Cardiac muscle cell (in vitro differentiated cells and primary cell): ENCODE results near the gene SLC23A2. TPM values are rescaled to one million over a fixed set of nuclear protein-coding genes. Genes with fewer than 3 reads are reported as not detected.

Source experiments
- DNase-seq, 2 donors: peaks; one replicate each; pipeline versions ENCODE4 v3.0.0 to v3.0.0-alpha.2; 2010 to 2017; ENCODE audit warnings: low read depth in 1 of 2, low spot score in 1 of 2
- H3K27ac ChIP-seq: fragments of 200-600 bp; sonication (generic); 2 replicates; pipeline ENCODE4 v1.5.1; 2016
- H3K27me3 ChIP-seq: fragments of 200-600 bp; sonication (generic); 2 replicates; pipeline ENCODE4 v1.6.0; 2016; ENCODE audit warnings: control low read depth
- H3K36me3 ChIP-seq: fragments of 200-600 bp; sonication (generic); 2 replicates; pipeline ENCODE4 v1.5.1; 2016; ENCODE audit warnings: control low read depth
- H3K4me1 ChIP-seq: fragments of 200-600 bp; sonication (generic); 2 replicates; pipeline ENCODE4 v1.8.1; 2017; ENCODE audit warnings: low read depth, mild to moderate bottlenecking, mixed run types
- H3K4me3 ChIP-seq: fragments of 200-600 bp; sonication (generic); 2 replicates; pipeline ENCODE4 v1.5.1; 2016; ENCODE audit warnings: mild to moderate bottlenecking
- H3K9me3 ChIP-seq: fragments of 200-600 bp; sonication (generic); 2 replicates; pipeline ENCODE4 v1.5.1; 2017; ENCODE audit warnings: low read depth, mild to moderate bottlenecking, control low read depth
- polyA plus RNA-seq: library from polyadenylated mRNA; unstranded; fragments of >200 nt; fragmentation: Nextera tagmentation; extraction: Ambion mirVana; gene quantifications from 2 replicates; pipeline ENCODE4 v1.2.1, GENCODE V29; 2016
- total RNA-seq: library from RNA; depleted of rRNA; stranded (reverse); fragments of >200 nt; gene quantifications from 2 replicates; pipeline ENCODE4 v1.2.3, GENCODE V29; 2016
- TF ChIP-seq, protein P1 (sequence below): IDR thresholded peaks from 2 replicates; pipeline ENCODE4 v1.5.1; 2012; ENCODE audit warnings: low read depth, mild to moderate bottlenecking, low read length

The SLC23A2 gene
- total and polyA plus RNA-seq, 2 experiments from 2014 or later: 5.9 to 10.6 TPM

DNA sequence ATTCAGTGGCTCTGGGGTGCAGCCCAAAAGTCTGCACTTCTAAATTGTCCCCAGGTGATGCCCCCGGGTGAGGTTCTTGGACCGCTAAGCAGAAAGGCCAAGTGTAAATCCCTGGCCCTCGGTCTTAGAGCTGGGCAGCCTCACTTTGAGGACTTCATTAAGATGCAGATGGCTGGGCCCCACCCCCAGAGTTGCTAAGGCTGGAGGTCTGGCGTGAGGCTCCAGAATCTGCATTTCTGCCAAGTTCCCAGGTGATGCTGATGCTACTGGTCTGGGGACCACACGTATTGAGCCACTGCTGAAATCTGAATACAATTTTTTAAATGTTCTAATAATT is 735 bp upstream of the SLC23A2 start:
- Histone ChIP-seq H3K4me3 (peak overlapping the region; percentile 44), H3K4me1 (no peaks in the 10 kb centered on the region), H3K27me3 (peaks cover 11% of the 10 kb centered on the region), H3K9me3 (no peaks in the 10 kb centered on the region), H3K36me3 (no peaks in the 10 kb centered on the region), H3K27ac (no peak overlapping the region)
- TF ChIP-seq, protein P1, sequence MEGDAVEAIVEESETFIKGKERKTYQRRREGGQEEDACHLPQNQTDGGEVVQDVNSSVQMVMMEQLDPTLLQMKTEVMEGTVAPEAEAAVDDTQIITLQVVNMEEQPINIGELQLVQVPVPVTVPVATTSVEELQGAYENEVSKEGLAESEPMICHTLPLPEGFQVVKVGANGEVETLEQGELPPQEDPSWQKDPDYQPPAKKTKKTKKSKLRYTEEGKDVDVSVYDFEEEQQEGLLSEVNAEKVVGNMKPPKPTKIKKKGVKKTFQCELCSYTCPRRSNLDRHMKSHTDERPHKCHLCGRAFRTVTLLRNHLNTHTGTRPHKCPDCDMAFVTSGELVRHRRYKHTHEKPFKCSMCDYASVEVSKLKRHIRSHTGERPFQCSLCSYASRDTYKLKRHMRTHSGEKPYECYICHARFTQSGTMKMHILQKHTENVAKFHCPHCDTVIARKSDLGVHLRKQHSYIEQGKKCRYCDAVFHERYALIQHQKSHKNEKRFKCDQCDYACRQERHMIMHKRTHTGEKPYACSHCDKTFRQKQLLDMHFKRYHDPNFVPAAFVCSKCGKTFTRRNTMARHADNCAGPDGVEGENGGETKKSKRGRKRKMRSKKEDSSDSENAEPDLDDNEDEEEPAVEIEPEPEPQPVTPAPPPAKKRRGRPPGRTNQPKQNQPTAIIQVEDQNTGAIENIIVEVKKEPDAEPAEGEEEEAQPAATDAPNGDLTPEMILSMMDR: no peak
- peak in 1 of 2 donors; percentile 6 for DNase-seq

DNA sequence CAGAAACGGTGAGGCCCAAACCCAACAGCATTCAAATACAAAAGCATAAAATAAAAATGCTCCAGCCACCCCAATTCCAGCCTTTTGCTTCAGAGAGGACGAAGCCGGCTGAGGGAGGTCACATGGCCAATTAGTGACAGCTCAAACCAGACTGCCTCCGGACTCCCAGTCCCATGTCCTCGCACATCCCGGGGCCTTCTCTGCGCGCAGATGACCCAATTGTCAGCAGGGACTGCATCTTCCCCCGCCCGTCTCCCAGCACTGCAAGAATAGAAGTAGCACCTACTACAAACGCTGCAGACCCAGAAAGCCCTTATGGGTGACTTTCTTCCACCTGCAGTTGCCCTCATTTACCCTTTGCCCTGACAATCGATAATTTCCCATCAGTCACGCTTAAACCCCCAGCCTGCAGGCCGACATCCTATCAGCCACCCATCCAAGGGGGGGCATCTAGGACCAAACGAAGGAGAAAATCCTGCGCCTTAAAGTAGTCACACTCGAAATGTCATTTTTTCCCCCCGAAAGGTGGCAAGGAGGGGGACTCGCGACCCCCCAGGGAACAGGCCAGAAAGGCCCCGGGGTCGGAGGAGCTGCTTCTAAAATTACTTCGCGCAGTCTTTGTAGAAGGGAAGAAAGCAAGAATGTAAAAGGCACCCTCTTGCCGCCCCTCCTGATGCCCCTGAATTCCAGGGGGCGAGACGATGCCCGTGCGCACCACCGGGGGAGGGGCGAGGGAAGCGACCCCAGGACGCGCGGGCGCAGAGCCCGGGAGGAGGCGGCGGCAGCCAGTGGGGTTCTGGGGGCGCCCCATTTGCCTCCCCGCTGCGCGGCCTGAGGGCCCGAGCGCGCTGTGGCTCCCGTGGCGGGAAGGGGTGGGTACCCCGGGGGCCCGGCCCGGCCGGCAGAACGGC is 792 bp downstream of the SLC23A2 start:
- TF ChIP-seq, protein P1: no peak
- peak in 1 of 2 donors; percentile 27 for DNase-seq
- H3K36me3 ChIP-seq: no peaks in the 10 kb centered on the region
- H3K4me3 ChIP-seq: peak overlapping the region; percentile 87
- no peak overlapping the region for H3K27ac ChIP-seq
- H3K27me3 ChIP-seq: peaks cover 11% of the 10 kb centered on the region
- no peaks in the 10 kb centered on the region for H3K9me3 ChIP-seq
- H3K4me1 ChIP-seq: no peaks in the 10 kb centered on the region

DNA sequence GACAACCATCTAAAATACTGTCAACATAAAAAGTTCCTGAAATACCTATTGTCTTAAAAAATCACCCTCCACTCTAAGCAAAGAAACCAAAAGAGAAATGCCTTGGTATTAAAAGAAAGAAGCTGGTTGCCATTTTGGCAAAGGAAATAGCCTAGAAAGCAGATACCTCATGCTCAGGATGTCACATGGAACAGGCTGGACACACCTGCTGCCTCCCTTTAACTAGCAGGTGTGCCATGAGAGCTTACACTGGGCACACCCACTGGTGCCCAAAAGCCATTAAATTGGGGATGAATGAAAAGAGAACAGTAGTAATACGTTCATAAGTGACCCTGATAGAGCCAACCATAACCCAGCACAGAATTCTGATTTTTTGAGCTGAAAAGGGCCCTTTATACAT is 1.5 kb downstream of the SLC23A2 start:
- no peak overlapping the region for H3K4me3 ChIP-seq

DNA sequence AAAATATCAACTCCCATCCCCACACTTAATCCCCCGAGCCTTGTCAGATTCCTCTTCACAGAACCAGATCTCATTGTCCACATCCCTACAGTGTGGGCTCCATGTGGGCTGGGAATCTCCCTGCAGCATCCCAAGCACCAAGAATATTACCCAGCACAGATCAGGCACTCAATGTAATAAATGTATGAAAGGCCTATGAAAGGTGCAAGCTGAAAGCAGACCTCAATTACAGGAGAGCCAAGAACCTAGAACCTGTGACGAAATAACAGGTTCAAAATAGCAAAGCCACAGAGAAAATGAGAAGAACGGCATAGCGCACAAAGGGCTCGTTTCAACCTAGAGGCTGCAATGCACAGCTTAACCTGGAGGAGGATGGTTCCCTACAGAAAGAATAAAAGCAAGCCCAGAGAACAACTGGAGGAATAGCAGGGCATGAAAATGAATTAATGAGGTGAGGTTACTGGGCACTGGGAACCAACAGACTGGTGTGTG is 3.1 kb downstream of the SLC23A2 start:
- H3K9me3 ChIP-seq: no peaks in the 10 kb centered on the region
- TF ChIP-seq, protein P1: peak; percentile 5
- DNase-seq: no peak
- no peaks in the 10 kb centered on the region for H3K36me3 ChIP-seq
- H3K27ac ChIP-seq: no peak overlapping the region
- H3K27me3 ChIP-seq: peaks cover 11% of the 10 kb centered on the region
- H3K4me3 ChIP-seq: no peak overlapping the region
- H3K4me1 ChIP-seq: no peaks in the 10 kb centered on the region

More for the DNA sequence above, 1.5 kb downstream of the SLC23A2 start:
- H3K27ac ChIP-seq: no peak overlapping the region
- no peak for DNase-seq
- no peaks in the 10 kb centered on the region for H3K36me3 ChIP-seq
- no peaks in the 10 kb centered on the region for H3K4me1 ChIP-seq
- TF ChIP-seq, protein P1: no peak
- no peaks in the 10 kb centered on the region for H3K9me3 ChIP-seq
- H3K27me3 ChIP-seq: peaks cover 11% of the 10 kb centered on the region

DNA sequence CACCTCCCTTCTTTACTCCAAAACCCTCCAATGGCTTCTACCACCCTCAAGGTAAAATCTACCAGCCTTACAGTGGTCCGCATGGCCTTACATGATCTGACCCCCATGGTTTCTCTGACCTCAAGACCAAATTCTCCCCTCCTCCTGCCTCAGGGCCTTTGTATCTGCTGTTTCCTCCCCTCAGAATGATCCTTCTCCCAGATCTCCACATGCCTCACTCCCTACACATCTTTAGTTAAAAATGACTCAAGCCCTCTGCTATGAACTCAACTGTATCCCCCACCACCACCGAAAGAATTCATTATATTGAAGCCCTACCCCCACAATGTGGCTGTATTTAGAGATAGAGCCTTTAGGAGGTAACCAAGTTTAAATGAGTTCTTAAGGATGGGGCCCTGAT is 4.1 kb downstream of the SLC23A2 start:
- Histone ChIP-seq H3K4me3 (no peak overlapping the region), H3K27me3 (peaks cover 4% of the 10 kb centered on the region), H3K36me3 (no peaks in the 10 kb centered on the region), H3K9me3 (no peaks in the 10 kb centered on the region), H3K27ac (no peak overlapping the region), H3K4me1 (no peaks in the 10 kb centered on the region)
- TF ChIP-seq, protein P1: no peak
- no peak for DNase-seq
